Measurements from ENCODE around the gene HMGB1.
A peak's percentile ranks its signal among the peaks of the same experiment; 100 is the strongest.
"Not testable (repeated sequence)": the region's sequence is repeated elsewhere in the genome, so short reads cannot be mapped to it uniquely, and the experiment has no call there.

HMGB1 gene

DNA sequence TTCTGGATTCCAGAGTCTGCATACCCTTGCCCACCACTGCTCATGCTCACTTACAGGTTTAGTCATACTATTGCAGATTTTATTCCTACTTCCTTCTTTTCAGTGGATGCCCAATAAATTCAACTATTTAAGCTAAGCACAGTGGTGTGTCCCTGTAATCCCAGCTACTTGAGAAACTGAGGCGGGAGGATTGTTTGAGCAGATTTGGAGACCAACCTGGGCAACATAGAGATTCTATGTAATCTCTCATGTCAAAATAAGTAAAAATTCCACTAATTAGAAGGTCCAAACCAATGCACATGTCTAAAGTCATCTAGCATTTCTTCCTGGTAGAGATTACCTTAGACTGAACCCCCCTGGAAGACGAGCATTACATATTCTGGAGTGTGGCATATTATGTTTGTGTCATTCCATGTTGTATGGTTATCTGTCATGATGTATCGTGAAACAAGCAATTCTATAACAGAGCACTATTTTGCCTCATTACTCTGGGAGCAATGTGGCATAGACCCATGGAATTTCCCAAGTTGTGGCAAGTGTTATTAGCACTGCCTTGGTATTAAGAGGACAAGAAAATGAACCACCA is 8.3 kb downstream of the HMGB1 start:
- DNase-seq (ENCODE audit: low read depth), result no peak
- H3K4me3 ChIP-seq (ENCODE audit: control insufficient read depth, low read depth, low read length), result no peak overlapping the region
- no peak for TF ChIP-seq CTCF (conservative IDR thresholded peaks at IDR 0.05; ENCODE audit: control insufficient read depth, insufficient read depth, low read depth, low read length)

GRCh38 chr13:30456290-30456689 is 9.4 kb downstream of the HMGB1 start:
- H3K4me3 ChIP-seq (ENCODE audit: control insufficient read depth, low read depth, low read length), result no peak overlapping the region
- no peak for TF ChIP-seq CTCF (conservative IDR thresholded peaks at IDR 0.05; ENCODE audit: control insufficient read depth, insufficient read depth, low read depth, low read length)
- no peak for DNase-seq (ENCODE audit: low read depth)

DNA sequence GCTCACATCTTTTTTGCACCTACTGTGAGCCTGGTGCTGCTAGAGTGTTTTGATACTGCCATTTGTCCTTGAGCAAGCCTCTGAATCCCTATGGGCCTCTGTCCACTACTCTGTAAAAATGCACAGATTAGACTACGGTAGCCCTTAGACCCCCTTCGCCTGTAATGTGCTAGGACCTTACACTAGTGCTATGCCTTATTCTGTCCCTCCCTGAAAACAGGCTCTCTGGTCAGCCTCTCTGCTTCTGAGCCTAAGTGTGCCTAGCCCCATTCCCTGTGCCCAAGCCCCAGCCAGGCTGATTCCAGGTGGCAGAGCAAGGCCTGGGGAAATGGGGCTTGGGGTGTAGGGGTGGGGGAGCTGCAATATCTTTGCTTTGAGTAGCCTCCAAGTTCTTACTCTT is 10.7 kb downstream of the HMGB1 start:
- no peak for DNase-seq (ENCODE audit: low read depth)
- no peak overlapping the region for H3K4me3 ChIP-seq (ENCODE audit: control insufficient read depth, low read depth, low read length)
- TF ChIP-seq CTCF (conservative IDR thresholded peaks at IDR 0.05; ENCODE audit: control insufficient read depth, insufficient read depth, low read depth, low read length), result no peak

GRCh38 chr13:30453727-30454126 is 12.0 kb downstream of the HMGB1 start:
- peak; percentile 32 for TF ChIP-seq CTCF (conservative IDR thresholded peaks at IDR 0.05; ENCODE audit: control insufficient read depth, insufficient read depth, low read depth, low read length)
- DNase-seq (ENCODE audit: low read depth), result peak; percentile 42
- H3K4me3 ChIP-seq (ENCODE audit: control insufficient read depth, low read depth, low read length), result no peak overlapping the region

DNA sequence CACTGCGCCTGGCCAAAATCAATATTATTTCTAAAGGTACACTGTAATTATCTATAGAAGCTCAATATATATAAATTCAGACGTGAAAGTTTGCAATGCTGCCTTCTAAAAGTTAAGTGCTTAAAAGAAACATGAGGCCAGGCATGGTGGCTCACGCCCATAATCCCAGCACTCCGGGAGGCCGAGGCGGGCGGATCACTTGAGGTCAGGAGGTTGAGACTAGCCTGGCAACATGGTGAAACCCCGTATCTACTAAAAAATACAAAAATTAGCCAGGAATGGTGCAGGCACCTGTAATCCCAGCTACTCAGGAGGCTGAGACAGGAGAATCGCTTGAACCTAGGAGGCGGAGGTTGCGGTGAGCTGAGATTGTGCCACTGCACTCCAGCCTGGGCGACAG is 14.3 kb downstream of the HMGB1 start:
- H3K4me3 ChIP-seq (ENCODE audit: control insufficient read depth, low read depth, low read length); DNase-seq (ENCODE audit: low read depth): not testable (repeated sequence)

DNA sequence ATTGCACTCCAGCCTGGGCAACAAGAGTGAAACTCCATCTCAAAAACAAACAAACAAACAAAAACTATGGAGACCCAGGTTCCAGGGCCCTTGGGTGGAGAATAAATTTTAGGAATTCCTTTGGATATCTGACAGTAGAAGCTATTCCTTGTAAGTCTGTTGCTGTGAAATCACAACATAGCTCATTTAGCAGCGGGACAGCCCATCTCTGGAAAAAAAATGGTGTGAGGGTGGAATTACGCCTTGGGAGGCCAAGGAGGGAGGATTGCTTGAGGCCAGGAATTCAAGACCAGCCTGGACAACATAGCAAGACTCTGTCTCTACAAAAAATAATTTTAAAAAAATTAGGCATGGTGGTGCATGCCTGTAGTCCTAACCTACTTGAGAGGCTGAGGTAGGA is 15.7 kb downstream of the HMGB1 start:
- no peak for DNase-seq (ENCODE audit: low read depth)
- no peak overlapping the region for H3K4me3 ChIP-seq (ENCODE audit: control insufficient read depth, low read depth, low read length)
- TF ChIP-seq CTCF (conservative IDR thresholded peaks at IDR 0.05; ENCODE audit: control insufficient read depth, insufficient read depth, low read depth, low read length), result no peak

- H3K4me3 ChIP-seq (ENCODE audit: control insufficient read depth, low read depth, low read length), result no peak overlapping the region
- no peak for DNase-seq (ENCODE audit: low read depth)
- TF ChIP-seq CTCF (conservative IDR thresholded peaks at IDR 0.05; ENCODE audit: control insufficient read depth, insufficient read depth, low read depth, low read length), result no peak
Measured at GRCh38 chr13:30448441-30448840, 17.3 kb downstream of the HMGB1 start.

Data from fibroblast of mammary gland (primary cell).